Measurements from ENCODE around the gene DCANP1. TPM values are rescaled to one million over a fixed set of nuclear protein-coding genes. Genes with fewer than 3 reads are reported as not detected.

Gene DCANP1
- total and polyA plus RNA-seq, 4 donors, result 0.05 TPM; not detected in 3

GRCh38 chr5:135430135-135430437 is 17.1 kb downstream of the DCANP1 start:
- Histone ChIP-seq H3K27me3 (ENCODE audit: control insufficient read depth in 4 of 4, insufficient read depth in 4 of 4, low read length in 3 of 4) (no peaks in the 10 kb centered on the region), H3K4me1 (ENCODE audit: control insufficient read depth in 4 of 4, insufficient read depth in 4 of 4, low read length in 3 of 4) (no peaks in the 10 kb centered on the region), H3K9me3 (ENCODE audit: control insufficient read depth in 4 of 4, low read length in 3 of 4) (peaks cover 0 to 12% (median 7%) of the 10 kb centered on the region in 4 donors), H3K27ac (ENCODE audit: low read depth in 1 of 2, low read length in 2 of 2) (no peak overlapping the region), H3K36me3 (ENCODE audit: control insufficient read depth in 4 of 4, insufficient read depth in 3 of 4, low read depth in 1 of 4, low read length in 3 of 4) (no peaks in the 10 kb centered on the region), H3K9ac (ENCODE audit: low read depth in 1 of 2, low read length in 2 of 2) (no peak overlapping the region), H3K4me3 (ENCODE audit: low read depth in 1 of 3, low read length in 3 of 3) (no peak overlapping the region)
- DNase-seq (ENCODE audit: low spot score), result no peak
- 89% methylated on average over 7 of the region's 7 CpGs for WGBS
- no peak for TF ChIP-seq ZBTB33 (IDR thresholded peaks at IDR 0.05)
- no peak for TF ChIP-seq HNF4G (IDR thresholded peaks at IDR 0.05)
- no peak for TF ChIP-seq TAF1 (conservative IDR thresholded peaks at IDR 0.05)
- TF ChIP-seq ATF3 (IDR thresholded peaks at IDR 0.05), result no peak
- no peak for TF ChIP-seq GABPA (IDR thresholded peaks at IDR 0.05 in 1 of 2, conservative IDR thresholded peaks at IDR 0.05 in 1 of 2)

GRCh38 chr5:135429301-135430134 is 17.6 kb downstream of the DCANP1 start:
- TF ChIP-seq NR2F2 (IDR thresholded peaks at IDR 0.05), result no peak
- no peak for TF ChIP-seq EGR1 (IDR thresholded peaks at IDR 0.05; ENCODE audit: low read depth in 2 of 2)
- no peak for TF ChIP-seq JUND (IDR thresholded peaks at IDR 0.05)
- TF ChIP-seq FOXA1 (IDR thresholded peaks at IDR 0.05), result no peak
- TF ChIP-seq REST (IDR thresholded peaks at IDR 0.05), result no peak
- no peak for TF ChIP-seq FOXA2 (IDR thresholded peaks at IDR 0.05)
- TF ChIP-seq GABPA (IDR thresholded peaks at IDR 0.05 in 1 of 2, conservative IDR thresholded peaks at IDR 0.05 in 1 of 2), result no peak
- no peak for TF ChIP-seq YY1 (IDR thresholded peaks at IDR 0.05)
- TF ChIP-seq MAX (IDR thresholded peaks at IDR 0.05), result no peak
- no peak for DNase-seq (ENCODE audit: low spot score)
- H3K27me3 ChIP-seq (ENCODE audit: control insufficient read depth in 4 of 4, insufficient read depth in 4 of 4, low read length in 3 of 4), result no peaks in the 10 kb centered on the region
- no peaks in the 10 kb centered on the region for H3K36me3 ChIP-seq (ENCODE audit: control insufficient read depth in 4 of 4, insufficient read depth in 3 of 4, low read depth in 1 of 4, low read length in 3 of 4)
- H3K27ac ChIP-seq (ENCODE audit: low read depth in 1 of 2, low read length in 2 of 2), result no peak overlapping the region
- no peak overlapping the region for H3K9ac ChIP-seq (ENCODE audit: low read depth in 1 of 2, low read length in 2 of 2)
- no peak overlapping the region for H3K4me3 ChIP-seq (ENCODE audit: low read depth in 1 of 3, low read length in 3 of 3)
- WGBS, result 70% methylated on average over 12 of the region's 12 CpGs
- H3K4me1 ChIP-seq (ENCODE audit: control insufficient read depth in 4 of 4, insufficient read depth in 4 of 4, low read length in 3 of 4), result no peaks in the 10 kb centered on the region
- H3K9me3 ChIP-seq (ENCODE audit: control insufficient read depth in 4 of 4, low read length in 3 of 4), result peaks cover 0 to 12% (median 7%) of the 10 kb centered on the region in 4 donors
